Measurements from ENCODE around the gene ZNF768. TPM values are rescaled to one million over a fixed set of nuclear protein-coding genes. Genes with fewer than 3 reads are reported as not detected.

The ZNF768 gene
- total RNA-seq, 1 experiment from 2014 or later, result 48.8 TPM

DNA sequence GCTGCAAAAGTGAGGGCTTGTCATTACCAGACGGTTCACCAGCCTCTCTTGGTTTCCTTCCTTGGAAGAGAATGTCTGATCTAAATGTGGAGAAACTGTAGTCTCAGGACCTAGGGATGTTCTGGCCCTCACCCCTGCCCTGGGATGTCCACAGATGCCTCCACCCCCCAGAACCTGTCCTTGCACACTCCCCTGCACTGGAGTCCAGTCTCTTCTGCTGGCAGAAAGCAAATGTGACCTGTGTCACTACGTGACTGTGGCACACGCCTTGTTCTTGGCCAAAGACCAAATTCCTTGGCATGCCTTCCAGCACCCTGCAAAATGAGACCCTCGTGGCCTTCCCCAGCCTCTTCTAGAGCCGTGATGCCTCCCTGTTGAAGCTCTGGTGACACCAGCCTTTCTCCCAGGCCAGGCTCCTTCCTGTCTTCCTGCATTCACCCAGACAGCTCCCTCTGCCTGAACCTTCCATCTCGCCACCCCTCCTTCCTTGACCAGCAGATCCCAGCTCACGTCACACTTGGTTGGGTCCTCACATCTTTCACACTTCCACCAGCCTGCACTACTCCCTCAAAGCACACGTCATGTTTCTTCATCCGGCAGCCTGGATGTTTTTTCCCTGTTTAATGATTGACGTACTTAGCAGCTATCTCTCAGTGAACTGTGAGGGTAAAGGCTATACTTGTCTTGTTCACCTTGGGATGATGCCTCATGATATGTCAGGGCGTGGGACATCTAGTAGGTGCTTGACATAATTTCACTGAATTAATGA lies 4.3 kb downstream of the ZNF768 start:
- intact Hi-C loops (cut with micrococcal nuclease), result no loop called here
- Histone ChIP-seq H3K27me3 (ENCODE audit: insufficient read depth, low read length) (no peaks in the 10 kb centered on the region), H3K9me3 (ENCODE audit: control insufficient read depth in 1 of 2, insufficient read depth in 1 of 2, low read depth in 1 of 2, low read length in 2 of 2) (no peaks in the 10 kb centered on the region), H3K4me3 (replicated peaks in 1 of 2; ENCODE audit: low read depth in 1 of 2, low read length in 2 of 2) (no peak overlapping the region), H3K27ac (ENCODE audit: low read depth, low read length) (no peak overlapping the region), H3K4me2 (ENCODE audit: low read length) (no peak overlapping the region), H3K4me1 (ENCODE audit: control insufficient read depth in 1 of 2, insufficient read depth in 2 of 2, low read length in 2 of 2) (peaks cover 0 to 13% of the 10 kb centered on the region in 2 experiments; a peak in 1 of 4 replicates), H3K9ac (ENCODE audit: low read length) (no peak overlapping the region), H3K36me3 (ENCODE audit: control insufficient read depth in 1 of 2, insufficient read depth in 2 of 2, low read length in 2 of 2) (no peaks in the 10 kb centered on the region; a peak in 1 of 4 replicates), H3K79me2 (ENCODE audit: insufficient read depth, low read length) (peaks cover 12% of the 10 kb centered on the region), H4K20me1 (ENCODE audit: insufficient read depth) (no peaks in the 10 kb centered on the region), H3K9me2 (ENCODE audit: insufficient read depth) (no peaks in the 10 kb centered on the region), H2AFZ (ENCODE audit: low read depth, low read length, poor library complexity, severe bottlenecking) (no peak overlapping the region)
- ATAC-seq (no peak), DNase-seq (ENCODE audit: low read depth, low spot score) (no peak)
- ChIA-PET RAD21 (ENCODE audit: low non-redundant PET in 1 of 2, low total read pairs in 2 of 2, uncharacterized antibody in 2 of 2, unreplicated experiment in 2 of 2) (no interaction called here), CTCF (no interaction called here), POLR2A (interaction anchor here (1.3 kb wide), 1 partner anchor 13 kb away, joined by 3 read pairs; no protein-coding TSS in a partner anchor)
- BruUV-seq (replicated peaks), result no TSS peak
- TF ChIP-seq YY1 (IDR thresholded peaks at IDR 0.05; ENCODE audit: extremely low read depth, insufficient replicate concordance, low read depth, low read length) (no peak), EZH2 (IDR thresholded peaks at IDR 0.05) (no peak), ZNF274 (IDR thresholded peaks at IDR 0.05; ENCODE audit: low read depth, low read length) (no peak), ELF1 (IDR thresholded peaks at IDR 0.05; ENCODE audit: borderline replicate concordance, low read depth) (no peak), EZH2phosphoT487 (IDR thresholded peaks at IDR 0.05; ENCODE audit: borderline replicate concordance) (no peak), FOSL1 (IDR thresholded peaks at IDR 0.05; ENCODE audit: low read depth) (no peak), SIN3A (IDR thresholded peaks at IDR 0.05; ENCODE audit: low read depth) (no peak), ATF3 (IDR thresholded peaks at IDR 0.05) (no peak), CBX3 (IDR thresholded peaks at IDR 0.05; ENCODE audit: low read depth) (no peak), POLR2A (IDR thresholded peaks at IDR 0.05; ENCODE audit: borderline replicate concordance, extremely low read depth, insufficient read depth, insufficient read length) (no peak), JUND (IDR thresholded peaks at IDR 0.05) (no peak), TCF7L2 (IDR thresholded peaks at IDR 0.05; ENCODE audit: borderline replicate concordance, extremely low read depth, insufficient read depth, insufficient read length) (no peak), RAD21 (IDR thresholded peaks at IDR 0.05; ENCODE audit: low read depth) (no peak), POLR2AphosphoS5 (IDR thresholded peaks at IDR 0.05; ENCODE audit: low read depth, low read length) (no peak), EGR1 (IDR thresholded peaks at IDR 0.05; ENCODE audit: low read depth) (no peak)
- TF ChIP-seq, protein P1, sequence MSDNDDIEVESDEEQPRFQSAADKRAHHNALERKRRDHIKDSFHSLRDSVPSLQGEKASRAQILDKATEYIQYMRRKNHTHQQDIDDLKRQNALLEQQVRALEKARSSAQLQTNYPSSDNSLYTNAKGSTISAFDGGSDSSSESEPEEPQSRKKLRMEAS (IDR thresholded peaks at IDR 0.05), result no peak
- TF ChIP-seq, protein P2, sequence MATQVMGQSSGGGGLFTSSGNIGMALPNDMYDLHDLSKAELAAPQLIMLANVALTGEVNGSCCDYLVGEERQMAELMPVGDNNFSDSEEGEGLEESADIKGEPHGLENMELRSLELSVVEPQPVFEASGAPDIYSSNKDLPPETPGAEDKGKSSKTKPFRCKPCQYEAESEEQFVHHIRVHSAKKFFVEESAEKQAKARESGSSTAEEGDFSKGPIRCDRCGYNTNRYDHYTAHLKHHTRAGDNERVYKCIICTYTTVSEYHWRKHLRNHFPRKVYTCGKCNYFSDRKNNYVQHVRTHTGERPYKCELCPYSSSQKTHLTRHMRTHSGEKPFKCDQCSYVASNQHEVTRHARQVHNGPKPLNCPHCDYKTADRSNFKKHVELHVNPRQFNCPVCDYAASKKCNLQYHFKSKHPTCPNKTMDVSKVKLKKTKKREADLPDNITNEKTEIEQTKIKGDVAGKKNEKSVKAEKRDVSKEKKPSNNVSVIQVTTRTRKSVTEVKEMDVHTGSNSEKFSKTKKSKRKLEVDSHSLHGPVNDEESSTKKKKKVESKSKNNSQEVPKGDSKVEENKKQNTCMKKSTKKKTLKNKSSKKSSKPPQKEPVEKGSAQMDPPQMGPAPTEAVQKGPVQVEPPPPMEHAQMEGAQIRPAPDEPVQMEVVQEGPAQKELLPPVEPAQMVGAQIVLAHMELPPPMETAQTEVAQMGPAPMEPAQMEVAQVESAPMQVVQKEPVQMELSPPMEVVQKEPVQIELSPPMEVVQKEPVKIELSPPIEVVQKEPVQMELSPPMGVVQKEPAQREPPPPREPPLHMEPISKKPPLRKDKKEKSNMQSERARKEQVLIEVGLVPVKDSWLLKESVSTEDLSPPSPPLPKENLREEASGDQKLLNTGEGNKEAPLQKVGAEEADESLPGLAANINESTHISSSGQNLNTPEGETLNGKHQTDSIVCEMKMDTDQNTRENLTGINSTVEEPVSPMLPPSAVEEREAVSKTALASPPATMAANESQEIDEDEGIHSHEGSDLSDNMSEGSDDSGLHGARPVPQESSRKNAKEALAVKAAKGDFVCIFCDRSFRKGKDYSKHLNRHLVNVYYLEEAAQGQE (IDR thresholded peaks at IDR 0.05; ENCODE audit: low read depth), result no peak
- TF ChIP-seq, protein P3, sequence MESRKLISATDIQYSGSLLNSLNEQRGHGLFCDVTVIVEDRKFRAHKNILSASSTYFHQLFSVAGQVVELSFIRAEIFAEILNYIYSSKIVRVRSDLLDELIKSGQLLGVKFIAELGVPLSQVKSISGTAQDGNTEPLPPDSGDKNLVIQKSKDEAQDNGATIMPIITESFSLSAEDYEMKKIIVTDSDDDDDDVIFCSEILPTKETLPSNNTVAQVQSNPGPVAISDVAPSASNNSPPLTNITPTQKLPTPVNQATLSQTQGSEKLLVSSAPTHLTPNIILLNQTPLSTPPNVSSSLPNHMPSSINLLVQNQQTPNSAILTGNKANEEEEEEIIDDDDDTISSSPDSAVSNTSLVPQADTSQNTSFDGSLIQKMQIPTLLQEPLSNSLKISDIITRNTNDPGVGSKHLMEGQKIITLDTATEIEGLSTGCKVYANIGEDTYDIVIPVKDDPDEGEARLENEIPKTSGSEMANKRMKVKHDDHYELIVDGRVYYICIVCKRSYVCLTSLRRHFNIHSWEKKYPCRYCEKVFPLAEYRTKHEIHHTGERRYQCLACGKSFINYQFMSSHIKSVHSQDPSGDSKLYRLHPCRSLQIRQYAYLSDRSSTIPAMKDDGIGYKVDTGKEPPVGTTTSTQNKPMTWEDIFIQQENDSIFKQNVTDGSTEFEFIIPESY (IDR thresholded peaks at IDR 0.05; ENCODE audit: extremely low read depth, insufficient replicate concordance, low read length), result no peak
- TF ChIP-seq, protein P4, sequence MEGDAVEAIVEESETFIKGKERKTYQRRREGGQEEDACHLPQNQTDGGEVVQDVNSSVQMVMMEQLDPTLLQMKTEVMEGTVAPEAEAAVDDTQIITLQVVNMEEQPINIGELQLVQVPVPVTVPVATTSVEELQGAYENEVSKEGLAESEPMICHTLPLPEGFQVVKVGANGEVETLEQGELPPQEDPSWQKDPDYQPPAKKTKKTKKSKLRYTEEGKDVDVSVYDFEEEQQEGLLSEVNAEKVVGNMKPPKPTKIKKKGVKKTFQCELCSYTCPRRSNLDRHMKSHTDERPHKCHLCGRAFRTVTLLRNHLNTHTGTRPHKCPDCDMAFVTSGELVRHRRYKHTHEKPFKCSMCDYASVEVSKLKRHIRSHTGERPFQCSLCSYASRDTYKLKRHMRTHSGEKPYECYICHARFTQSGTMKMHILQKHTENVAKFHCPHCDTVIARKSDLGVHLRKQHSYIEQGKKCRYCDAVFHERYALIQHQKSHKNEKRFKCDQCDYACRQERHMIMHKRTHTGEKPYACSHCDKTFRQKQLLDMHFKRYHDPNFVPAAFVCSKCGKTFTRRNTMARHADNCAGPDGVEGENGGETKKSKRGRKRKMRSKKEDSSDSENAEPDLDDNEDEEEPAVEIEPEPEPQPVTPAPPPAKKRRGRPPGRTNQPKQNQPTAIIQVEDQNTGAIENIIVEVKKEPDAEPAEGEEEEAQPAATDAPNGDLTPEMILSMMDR (IDR thresholded peaks at IDR 0.05 in 2 of 3, conservative IDR thresholded peaks at IDR 0.05 in 1 of 3; ENCODE audit: borderline replicate concordance in 1 of 3, insufficient read depth in 1 of 3, low read depth in 2 of 3, low read length in 2 of 3), result no peak
